ENCODE results near the gene MED31. TPM values are rescaled to one million over a fixed set of nuclear protein-coding genes. Genes with fewer than 3 reads are reported as not detected.

MED31 gene
- total RNA-seq, 3 donors from 2014 or later, result 12.1 to 13.5 (median 12.6) TPM

- DNase-seq (peak; percentile 93 to 96 (median 96)), ATAC-seq (peak; percentile 91)
- no peaks in the 10 kb centered on the region for H3K9me3 ChIP-seq
- H3K36me3 ChIP-seq (ENCODE audit: low read depth), result no peaks in the 10 kb centered on the region
- H3K4me3 ChIP-seq, result peak within 1 kb of the TSS; percentile 88
- no peak for TF ChIP-seq CTCF (IDR thresholded peaks at IDR 0.05)
- peaks cover 23% of the 10 kb centered on the region for H3K4me1 ChIP-seq (ENCODE audit: low read depth)
- intact Hi-C loops (cut with DNase I, micrococcal nuclease), result no loop called here
Measured at GRCh38 chr17:6640536-6641246, 10.7 kb downstream of the MED31 start, which contains the start of the genes KIAA0753 and TXNDC17. Gene KIAA0753 (minus strand): TSS chr17:6640711. CDS start chr17:6635103, 5,608 bp downstream. Gene TXNDC17 (plus strand): TSS chr17:6641060. CDS start chr17:6641083, 23 bp downstream.

GRCh38 chr17:6639586-6640535 lies 11.5 kb downstream of the MED31 start:
- no peaks in the 10 kb centered on the region for H3K36me3 ChIP-seq (ENCODE audit: low read depth)
- peaks cover 24% of the 10 kb centered on the region for H3K4me1 ChIP-seq (ENCODE audit: low read depth)
- intact Hi-C loops (cut with DNase I, micrococcal nuclease), result no loop called here
- no peaks in the 10 kb centered on the region for H3K9me3 ChIP-seq
- H3K4me3 ChIP-seq, result peak overlapping the region; percentile 88
- TF ChIP-seq CTCF (IDR thresholded peaks at IDR 0.05), result no peak
- ATAC-seq (peak; percentile 64), DNase-seq (peak; percentile 46 to 70 (median 64))

- H3K36me3 ChIP-seq (ENCODE audit: low read depth), result no peaks in the 10 kb centered on the region
- ATAC-seq, result no peak
- DNase-seq, result peak in 2 of 3 donors; percentile 38 to 59
- peaks cover 24% of the 10 kb centered on the region for H3K4me1 ChIP-seq (ENCODE audit: low read depth)
- H3K9me3 ChIP-seq, result no peaks in the 10 kb centered on the region
- TF ChIP-seq CTCF (IDR thresholded peaks at IDR 0.05), result no peak
- no peak overlapping the region for H3K4me3 ChIP-seq
- intact Hi-C loops (cut with DNase I, micrococcal nuclease), result no loop called here
Measured at GRCh38 chr17:6639014-6639585, 12.3 kb downstream of the MED31 start.

- DNase-seq (no peak), ATAC-seq (no peak)
- H3K36me3 ChIP-seq (ENCODE audit: low read depth), result peaks cover 8% of the 10 kb centered on the region
- no peaks in the 10 kb centered on the region for H3K9me3 ChIP-seq
- no peak overlapping the region for H3K4me3 ChIP-seq
- no peak for TF ChIP-seq CTCF (IDR thresholded peaks at IDR 0.05)
- intact Hi-C loops (cut with DNase I, micrococcal nuclease), result no loop called here
- H3K4me1 ChIP-seq (ENCODE audit: low read depth), result peaks cover 24% of the 10 kb centered on the region
Measured at GRCh38 chr17:6638046-6638908, 13.1 kb downstream of the MED31 start.

GRCh38 chr17:6637458-6637840 lies 14.0 kb downstream of the MED31 start:
- Histone ChIP-seq H3K4me1 (ENCODE audit: low read depth) (peaks cover 22% of the 10 kb centered on the region), H3K9me3 (no peaks in the 10 kb centered on the region), H3K36me3 (ENCODE audit: low read depth) (peaks cover 8% of the 10 kb centered on the region), H3K4me3 (no peak overlapping the region)
- ATAC-seq (no peak), DNase-seq (no peak)
- intact Hi-C loops (cut with DNase I, micrococcal nuclease), result no loop called here
- no peak for TF ChIP-seq CTCF (IDR thresholded peaks at IDR 0.05)

Measured in mucosa of descending colon (tissue), 3 donors.